OCI-LY1 (cell line): Measurements from ENCODE around the gene DIP2C.

Source experiments
- H2AFZ ChIP-seq: fragments of 200-600 bp; sonication (generic), shearing (Covaris generic); 2 replicates; pipeline ENCODE4 v1.6.0; 2014; ENCODE audit warnings: antibody characterized with exemption, mild to moderate bottlenecking, low read length
- H3F3A ChIP-seq: fragments of 200-600 bp; sonication (generic), shearing (Covaris generic); 2 replicates; pipeline ENCODE4 v1.6.0; 2014; ENCODE audit warnings: mild to moderate bottlenecking, antibody characterized with exemption, low read length, moderate library complexity; ENCODE audit not compliant: insufficient read depth
- H3K27ac ChIP-seq: fragments of 200-600 bp; sonication (generic); 2 replicates; pipeline ENCODE4 v1.5.1; 2014; ENCODE audit warnings: low read length, mixed run types, mild to moderate bottlenecking, low read depth; ENCODE audit not compliant: poor library complexity, severe bottlenecking
- H3K27me3 ChIP-seq: fragments of 200-600 bp; sonication (generic); 2 replicates; pipeline ENCODE4 v1.6.0; 2014; ENCODE audit warnings: antibody characterized with exemption, mild to moderate bottlenecking, low read length, moderate library complexity; ENCODE audit not compliant: insufficient read depth
- H3K36me3 ChIP-seq: fragments of 200-600 bp; sonication (generic); 2 replicates; pipeline ENCODE4 v1.6.1; 2014; ENCODE audit warnings: mild to moderate bottlenecking, antibody characterized with exemption, low read length, moderate library complexity, mixed read lengths; ENCODE audit not compliant: insufficient read depth
- H3K4me1 ChIP-seq: fragments of 200-600 bp; sonication (generic); 2 replicates; pipeline ENCODE4 v1.5.1; 2014; ENCODE audit warnings: mild to moderate bottlenecking, low read length, moderate library complexity; ENCODE audit not compliant: insufficient read depth, severe bottlenecking
- H3K4me2 ChIP-seq: fragments of 200-600 bp; sonication (generic), shearing (Covaris generic); 2 replicates; pipeline ENCODE4 v1.6.1; 2014; ENCODE audit warnings: low read length
- H3K4me3 ChIP-seq: fragments of 200-600 bp; sonication (generic); 2 replicates; pipeline ENCODE4 v1.5.1; 2014; ENCODE audit warnings: low read length, low read depth, mild to moderate bottlenecking, mixed read lengths; ENCODE audit not compliant: poor library complexity, severe bottlenecking
- H3K79me2 ChIP-seq: fragments of 200-600 bp; shearing (Covaris generic); 2 replicates; pipeline ENCODE4 v1.6.1; 2016; ENCODE audit warnings: mixed run types, low read length, mixed read lengths; ENCODE audit not compliant: insufficient read depth
- H3K9ac ChIP-seq: fragments of 200-600 bp; sonication (generic), shearing (Covaris generic); 2 replicates; pipeline ENCODE4 v1.6.1; 2014; ENCODE audit warnings: mild to moderate bottlenecking, low read length, mixed read lengths
- H3K9me2 ChIP-seq: fragments of 200-600 bp; sonication (generic), shearing (Covaris generic); 2 replicates; pipeline ENCODE4 v1.6.1; 2014; ENCODE audit warnings: low read depth, mild to moderate bottlenecking, low read length, mixed read lengths
- H3K9me3 ChIP-seq: fragments of 200-600 bp; shearing (Covaris generic); 2 replicates; pipeline ENCODE4 v1.6.1; 2014; ENCODE audit warnings: low read length, mixed read lengths
- H4K20me1 ChIP-seq: fragments of 200-600 bp; sonication (generic), shearing (Covaris generic); 2 replicates; pipeline ENCODE4 v1.6.0; 2016; ENCODE audit warnings: mild to moderate bottlenecking, low read length; ENCODE audit not compliant: insufficient read depth
- EZH2 ChIP-seq: fragments of 200-600 bp; sonication (generic), shearing (Covaris generic); IDR thresholded peaks from 2 replicates; pipeline ENCODE4 v1.8.0; 2017; ENCODE audit warnings: borderline replicate concordance, mixed run types, mild to moderate bottlenecking, antibody characterized with exemption, low read length, moderate library complexity, mixed read lengths
- TF ChIP-seq, protein P1 (sequence below): fragments of 200-600 bp; sonication (generic), shearing (Covaris generic); IDR thresholded peaks from 2 replicates; pipeline ENCODE4 v1.5.1; 2017; ENCODE audit warnings: mild to moderate bottlenecking, antibody characterized with exemption, low read length, moderate library complexity, mixed read lengths

DIP2C gene

DNA sequence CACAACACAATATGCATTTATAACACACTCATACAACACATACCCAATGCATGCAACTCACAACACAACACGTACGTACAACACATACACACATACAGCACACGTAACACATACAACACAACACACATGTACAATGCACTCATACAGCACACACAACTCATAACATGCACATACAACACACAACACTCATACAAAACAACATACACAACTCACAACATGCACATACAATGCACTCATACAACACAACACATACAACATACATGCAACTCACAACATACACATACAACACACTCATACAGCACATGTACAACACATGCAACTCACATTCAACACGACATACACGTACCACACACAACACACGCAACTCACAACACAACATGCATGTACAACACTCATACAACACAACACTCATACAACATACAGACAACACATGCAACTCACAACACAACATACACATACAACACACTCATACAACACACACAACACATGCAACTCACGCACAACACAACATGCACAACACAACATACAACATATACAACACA, 21.8 kb downstream of the DIP2C start:
- no peaks in the 10 kb centered on the region for H3K27me3 ChIP-seq
- no peak overlapping the region for H3K4me2 ChIP-seq
- H3F3A ChIP-seq: peaks cover 5% of the 10 kb centered on the region
- no peak for TF ChIP-seq EZH2
- TF ChIP-seq, protein P1, sequence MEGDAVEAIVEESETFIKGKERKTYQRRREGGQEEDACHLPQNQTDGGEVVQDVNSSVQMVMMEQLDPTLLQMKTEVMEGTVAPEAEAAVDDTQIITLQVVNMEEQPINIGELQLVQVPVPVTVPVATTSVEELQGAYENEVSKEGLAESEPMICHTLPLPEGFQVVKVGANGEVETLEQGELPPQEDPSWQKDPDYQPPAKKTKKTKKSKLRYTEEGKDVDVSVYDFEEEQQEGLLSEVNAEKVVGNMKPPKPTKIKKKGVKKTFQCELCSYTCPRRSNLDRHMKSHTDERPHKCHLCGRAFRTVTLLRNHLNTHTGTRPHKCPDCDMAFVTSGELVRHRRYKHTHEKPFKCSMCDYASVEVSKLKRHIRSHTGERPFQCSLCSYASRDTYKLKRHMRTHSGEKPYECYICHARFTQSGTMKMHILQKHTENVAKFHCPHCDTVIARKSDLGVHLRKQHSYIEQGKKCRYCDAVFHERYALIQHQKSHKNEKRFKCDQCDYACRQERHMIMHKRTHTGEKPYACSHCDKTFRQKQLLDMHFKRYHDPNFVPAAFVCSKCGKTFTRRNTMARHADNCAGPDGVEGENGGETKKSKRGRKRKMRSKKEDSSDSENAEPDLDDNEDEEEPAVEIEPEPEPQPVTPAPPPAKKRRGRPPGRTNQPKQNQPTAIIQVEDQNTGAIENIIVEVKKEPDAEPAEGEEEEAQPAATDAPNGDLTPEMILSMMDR: no peak
- no peak overlapping the region for H3K27ac ChIP-seq
- no peaks in the 10 kb centered on the region for H3K9me2 ChIP-seq
- H3K4me3 ChIP-seq: no peak overlapping the region
- H2AFZ ChIP-seq: no peak overlapping the region
- no peaks in the 10 kb centered on the region for H3K36me3 ChIP-seq
- H3K9me3 ChIP-seq: 0 out of 2 replicates have a peak, but pooled peaks cover 3% of the 10 kb centered on the region
- no peaks in the 10 kb centered on the region for H3K4me1 ChIP-seq
- H4K20me1 ChIP-seq: no peaks in the 10 kb centered on the region
- H3K9ac ChIP-seq: no peak overlapping the region
- H3K79me2 ChIP-seq: no peaks in the 10 kb centered on the region

DNA sequence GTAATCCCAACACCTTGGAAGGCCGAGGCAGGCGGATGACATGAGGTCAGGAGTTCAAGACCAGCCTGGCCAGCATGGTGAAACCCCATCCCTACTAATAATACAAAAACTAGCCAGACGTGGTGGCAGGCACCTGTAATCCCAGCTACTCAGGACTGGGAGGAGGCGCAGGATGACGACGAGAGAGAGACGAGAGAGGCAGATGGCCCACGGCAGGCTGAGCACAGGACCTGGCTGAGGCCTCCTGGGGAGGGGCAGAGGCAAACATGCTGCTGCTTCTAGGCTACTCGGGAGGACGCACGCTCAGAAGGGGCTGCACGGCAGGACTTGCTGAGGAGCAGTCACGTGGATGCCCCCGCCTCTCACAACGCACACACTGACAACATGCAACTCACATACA, 22.4 kb downstream of the DIP2C start:
- Histone ChIP-seq H3K27ac (no peak overlapping the region), H3K9me3 (0 out of 2 replicates have a peak, but pooled peaks cover 3% of the 10 kb centered on the region), H3K27me3 (no peaks in the 10 kb centered on the region; the same call in 1 of the 2 replicates), H3K9ac (no peak overlapping the region), H4K20me1 (no peaks in the 10 kb centered on the region), H3K79me2 (no peaks in the 10 kb centered on the region), H3K9me2 (no peaks in the 10 kb centered on the region), H3K4me1 (no peaks in the 10 kb centered on the region), H2AFZ (no peak overlapping the region), H3F3A (peaks cover 5% of the 10 kb centered on the region), H3K36me3 (no peaks in the 10 kb centered on the region), H3K4me3 (no peak overlapping the region), H3K4me2 (no peak overlapping the region)
- no peak for TF ChIP-seq EZH2
- TF ChIP-seq, protein P1: no peak

DNA sequence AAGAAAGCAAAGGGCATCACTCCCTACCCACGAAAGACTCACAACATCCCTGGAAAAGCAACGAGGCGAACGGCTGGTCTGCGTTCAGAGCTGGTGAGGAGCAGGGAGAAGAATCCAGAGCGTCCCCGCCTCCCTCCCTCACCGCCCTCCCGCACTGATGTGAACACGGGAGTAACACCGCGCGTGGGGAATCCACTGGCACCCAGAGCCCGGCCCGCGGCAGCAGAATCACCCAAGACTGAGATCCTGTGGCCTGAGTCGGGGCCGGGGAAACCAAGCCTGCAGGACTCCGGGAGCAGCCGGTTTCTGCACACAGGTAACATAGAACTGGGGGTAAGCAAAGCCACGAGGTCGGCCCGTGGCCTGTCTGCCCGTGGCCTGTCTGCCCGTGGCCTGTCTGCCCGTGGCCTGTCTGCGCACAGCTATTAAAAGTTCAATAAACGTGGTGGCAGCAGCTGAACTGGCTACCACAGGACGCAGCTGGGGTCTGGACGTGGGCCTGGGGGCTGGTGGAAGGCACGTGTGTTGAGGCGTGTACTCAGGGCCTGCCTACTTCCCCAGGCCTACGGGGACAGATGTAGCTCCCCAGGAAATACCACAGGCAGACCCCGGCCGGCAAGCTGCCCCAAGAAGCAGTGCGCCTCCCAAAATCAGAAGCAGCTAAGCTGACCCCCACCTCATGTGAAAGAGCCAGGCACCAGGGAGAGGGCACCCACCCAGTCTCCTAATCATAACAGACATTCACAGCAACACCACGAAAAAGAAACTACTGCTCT, 23.0 kb downstream of the DIP2C start:
- Histone ChIP-seq H2AFZ (no peak overlapping the region), H3K9me3 (0 out of 2 replicates have a peak, but pooled peaks cover 3% of the 10 kb centered on the region), H3K9me2 (no peaks in the 10 kb centered on the region), H3K4me2 (no peak overlapping the region), H3K36me3 (no peaks in the 10 kb centered on the region), H3K27me3 (no peaks in the 10 kb centered on the region; the same call in 1 of the 2 replicates), H4K20me1 (no peaks in the 10 kb centered on the region), H3K4me1 (no peaks in the 10 kb centered on the region), H3K4me3 (no peak overlapping the region), H3K79me2 (no peaks in the 10 kb centered on the region), H3F3A (peaks cover 5% of the 10 kb centered on the region), H3K9ac (no peak overlapping the region), H3K27ac (no peak overlapping the region)
- no peak for TF ChIP-seq EZH2
- TF ChIP-seq, protein P1: no peak
